MCF 10A (cell line): ENCODE results near the gene YWHAE. TPM values are rescaled to one million over a fixed set of nuclear protein-coding genes. Genes with fewer than 3 reads are reported as not detected.
A peak's percentile ranks its signal among the peaks of the same experiment; 100 is the strongest.
"Not testable (repeated sequence)": the region's sequence is repeated elsewhere in the genome, so short reads cannot be mapped to it uniquely, and the experiment has no call there.

Source experiments
- BruUV-seq: library from RNA; stranded (reverse); fragments of 400-500 nt; replicated peaks from 2 replicates; lab custom pipeline; 2021; lab: Mats Ljungman, UMichigan
- CTCF ChIA-PET: fragments of 300-600 bp; sonication (Branson Sonifier 250); formaldehyde crosslinking; extraction: SDS; loops from one replicate; lab custom pipeline; 2021; ENCODE audit warnings: antibody characterized with exemption, inconsistent platforms; lab: Yijun Ruan, JAX
- POLR2A ChIA-PET: fragments of 300-600, 350-650 bp; sonication (Branson Sonifier 250); formaldehyde crosslinking; extraction: SDS; loops from one replicate; lab custom pipeline; 2020; ENCODE audit warnings: antibody characterized with exemption, inconsistent platforms; lab: Yijun Ruan, JAX
- DNase-seq: peaks from one replicate; pipeline ENCODE4 v3.0.0-alpha.2; 2018; ENCODE audit not compliant: unreplicated experiment
- H3K27ac Mint-ChIP-seq: one replicate; pipeline ENCODE4 v1.8.0; 2022; ENCODE audit warnings: mild to moderate bottlenecking, low read depth, mixed read lengths; ENCODE audit not compliant: unreplicated experiment
- H3K27me3 Mint-ChIP-seq: one replicate; pipeline ENCODE4 v1.8.0; 2022; ENCODE audit warnings: mixed read lengths; ENCODE audit not compliant: insufficient read depth, unreplicated experiment
- H3K36me3 Mint-ChIP-seq: one replicate; pipeline ENCODE4 v1.8.0; 2022; ENCODE audit warnings: mild to moderate bottlenecking, moderate library complexity, mixed read lengths; ENCODE audit not compliant: insufficient read depth, unreplicated experiment
- H3K4me1 Mint-ChIP-seq: one replicate; pipeline ENCODE4 v1.8.0; 2022; ENCODE audit warnings: mixed read lengths; ENCODE audit not compliant: insufficient read depth, unreplicated experiment
- H3K4me3 Mint-ChIP-seq: one replicate; pipeline ENCODE4 v1.8.0; 2022; ENCODE audit warnings: mild to moderate bottlenecking, moderate library complexity, mixed read lengths; ENCODE audit not compliant: unreplicated experiment
- H3K9me3 Mint-ChIP-seq: one replicate; pipeline ENCODE4 v1.8.0; 2022; ENCODE audit warnings: mixed read lengths; ENCODE audit not compliant: unreplicated experiment
- intact Hi-C: fragments of 100-400 bp; cut with micrococcal nuclease; formaldehyde crosslinking; loops from 2 replicates; pipeline ENCODE4 v1.14.1; 2022
- total RNA-seq: library from RNA; stranded (reverse); gene quantifications from 2 replicates; pipeline ENCODE4 v1.2.3, GENCODE V29; 2022
- TF ChIP-seq, protein P1 (sequence below): fragments of 200-600 bp; IDR thresholded peaks from one replicate; pipeline ENCODE4 v1.8.0; 2022; ENCODE audit warnings: antibody characterized with exemption, mild to moderate bottlenecking; ENCODE audit not compliant: unreplicated experiment

Gene YWHAE
- total RNA-seq, 1 experiment from 2014 or later, result 813 TPM

DNA sequence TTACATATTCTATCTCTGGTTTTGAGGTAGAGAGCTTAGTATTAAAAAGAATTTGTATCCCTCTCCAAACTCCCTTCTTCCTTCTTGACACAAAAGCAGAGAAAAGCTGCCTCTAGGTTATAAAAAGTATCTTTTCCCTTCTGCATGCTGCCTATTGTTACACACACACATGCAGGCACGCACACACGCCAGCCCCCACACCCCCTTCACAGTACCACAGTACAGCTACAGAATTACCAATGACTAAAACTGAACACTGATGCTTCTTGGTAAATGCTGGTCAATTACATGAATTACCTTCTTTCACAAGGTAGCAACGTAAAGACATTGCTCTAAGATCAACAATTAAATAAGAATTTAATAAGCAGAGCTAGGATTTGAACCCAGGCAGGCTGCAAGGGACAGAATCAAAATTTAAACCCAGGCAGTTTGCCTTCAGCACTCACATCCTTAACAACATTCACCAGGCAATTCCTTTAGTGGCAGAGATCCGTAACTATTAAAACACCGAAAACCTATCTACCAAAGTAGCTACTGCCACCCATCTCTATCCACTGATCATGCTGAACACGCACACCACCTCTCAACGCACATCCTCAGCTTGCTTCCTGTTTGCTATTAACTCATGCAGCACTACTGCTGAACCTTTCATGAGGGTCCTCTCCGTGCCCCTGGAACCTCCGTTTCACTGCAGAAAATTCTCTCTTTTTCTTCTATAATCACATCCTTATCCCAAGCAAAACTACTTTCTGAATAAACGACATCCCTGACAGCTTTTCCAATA is 37.8 kb downstream of the YWHAE start:
- TF ChIP-seq, protein P1, sequence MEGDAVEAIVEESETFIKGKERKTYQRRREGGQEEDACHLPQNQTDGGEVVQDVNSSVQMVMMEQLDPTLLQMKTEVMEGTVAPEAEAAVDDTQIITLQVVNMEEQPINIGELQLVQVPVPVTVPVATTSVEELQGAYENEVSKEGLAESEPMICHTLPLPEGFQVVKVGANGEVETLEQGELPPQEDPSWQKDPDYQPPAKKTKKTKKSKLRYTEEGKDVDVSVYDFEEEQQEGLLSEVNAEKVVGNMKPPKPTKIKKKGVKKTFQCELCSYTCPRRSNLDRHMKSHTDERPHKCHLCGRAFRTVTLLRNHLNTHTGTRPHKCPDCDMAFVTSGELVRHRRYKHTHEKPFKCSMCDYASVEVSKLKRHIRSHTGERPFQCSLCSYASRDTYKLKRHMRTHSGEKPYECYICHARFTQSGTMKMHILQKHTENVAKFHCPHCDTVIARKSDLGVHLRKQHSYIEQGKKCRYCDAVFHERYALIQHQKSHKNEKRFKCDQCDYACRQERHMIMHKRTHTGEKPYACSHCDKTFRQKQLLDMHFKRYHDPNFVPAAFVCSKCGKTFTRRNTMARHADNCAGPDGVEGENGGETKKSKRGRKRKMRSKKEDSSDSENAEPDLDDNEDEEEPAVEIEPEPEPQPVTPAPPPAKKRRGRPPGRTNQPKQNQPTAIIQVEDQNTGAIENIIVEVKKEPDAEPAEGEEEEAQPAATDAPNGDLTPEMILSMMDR, result no peak
- no peak for DNase-seq
- peaks cover 36% of the 10 kb centered on the region for H3K4me1 Mint-ChIP-seq
- peak overlapping the region; percentile 44 for H3K27ac Mint-ChIP-seq
- ChIA-PET CTCF (interaction anchor here (0.6 to 1.1 kb wide), 6 partner anchors 15 to 273 kb away, joined by 3 to 4 read pairs (median 3); partner anchors contain the start of gene YWHAE), POLR2A (interaction anchor here (0.6 to 2.4 kb wide), 9 partner anchors 11 to 153 kb away, joined by 3 to 7 read pairs (median 4); partner anchors contain the start of genes CRK and YWHAE)
- no peaks in the 10 kb centered on the region for H3K27me3 Mint-ChIP-seq
- BruUV-seq, result no TSS peak
- intact Hi-C loops, result no loop called here
- H3K36me3 Mint-ChIP-seq, result peaks cover 89% of the 10 kb centered on the region
- no peaks in the 10 kb centered on the region for H3K9me3 Mint-ChIP-seq
- H3K4me3 Mint-ChIP-seq, result no peak overlapping the region

DNA sequence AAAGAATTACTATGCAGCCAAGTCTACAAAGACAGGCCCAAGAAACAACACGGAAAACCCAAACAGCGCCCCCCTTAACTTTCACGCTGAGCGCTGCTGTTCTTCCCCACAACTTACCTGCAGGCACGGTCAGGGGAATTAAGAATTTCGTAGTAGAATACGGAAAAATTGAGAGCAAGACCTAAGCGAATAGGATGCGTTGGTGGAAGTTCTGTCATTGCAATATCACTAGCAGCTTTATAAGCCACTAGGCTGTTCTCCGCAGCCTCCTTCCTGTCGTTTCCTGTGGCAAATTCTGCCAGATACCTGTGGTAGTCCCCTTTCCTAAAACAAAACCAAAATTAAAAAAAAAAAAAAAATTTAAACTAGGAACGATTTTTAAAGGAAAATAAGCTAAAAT is 39.0 kb downstream of the YWHAE start:
- Mint-ChIP-seq H3K27ac (no peak overlapping the region), H3K4me1 (peaks cover 28% of the 10 kb centered on the region), H3K4me3 (no peak overlapping the region), H3K9me3 (no peaks in the 10 kb centered on the region), H3K27me3 (no peaks in the 10 kb centered on the region), H3K36me3 (peaks cover 89% of the 10 kb centered on the region)
- TF ChIP-seq, protein P1, result no peak
- POLR2A ChIA-PET, result interaction anchor here (0.6 to 2.4 kb wide), 4 partner anchors 17 to 155 kb away, joined by 3 to 7 read pairs (median 5); no protein-coding TSS in a partner anchor
- BruUV-seq, result TSS peak; percentile 25
- intact Hi-C loops, result no loop called here
- DNase-seq, result no peak
- CTCF ChIA-PET, result interaction anchor here (0.6 to 1.0 kb wide), 3 partner anchors 16 to 193 kb away, joined by 3 to 4 read pairs (median 3); no protein-coding TSS in a partner anchor

DNA sequence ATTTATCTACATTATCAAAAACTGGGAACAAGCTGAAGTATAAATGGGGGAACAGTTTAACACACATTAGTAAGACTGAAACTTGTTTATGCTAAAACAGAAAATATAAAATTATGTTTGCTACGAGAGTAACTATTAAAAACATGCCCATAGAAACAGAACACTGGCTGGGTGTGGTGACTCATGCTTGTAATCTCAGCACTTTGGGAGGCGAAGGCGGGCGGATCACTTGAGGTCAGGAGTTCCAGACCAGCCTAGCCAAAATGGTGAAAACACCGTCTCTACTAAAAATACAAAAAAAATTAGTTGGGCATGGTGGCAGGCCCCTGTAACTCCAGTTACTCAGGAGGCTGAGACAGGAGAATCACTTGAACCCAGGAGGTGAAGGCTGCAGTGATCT is 39.7 kb downstream of the YWHAE start:
- H3K4me3 Mint-ChIP-seq, H3K9me3 Mint-ChIP-seq, BruUV-seq, intact Hi-C loops, CTCF ChIA-PET, H3K27me3 Mint-ChIP-seq, POLR2A ChIA-PET, H3K27ac Mint-ChIP-seq: not testable (repeated sequence)
- peak; percentile 40 for DNase-seq
- peaks cover 28% of the 10 kb centered on the region for H3K4me1 Mint-ChIP-seq
- peaks cover 93% of the 10 kb centered on the region for H3K36me3 Mint-ChIP-seq

DNA sequence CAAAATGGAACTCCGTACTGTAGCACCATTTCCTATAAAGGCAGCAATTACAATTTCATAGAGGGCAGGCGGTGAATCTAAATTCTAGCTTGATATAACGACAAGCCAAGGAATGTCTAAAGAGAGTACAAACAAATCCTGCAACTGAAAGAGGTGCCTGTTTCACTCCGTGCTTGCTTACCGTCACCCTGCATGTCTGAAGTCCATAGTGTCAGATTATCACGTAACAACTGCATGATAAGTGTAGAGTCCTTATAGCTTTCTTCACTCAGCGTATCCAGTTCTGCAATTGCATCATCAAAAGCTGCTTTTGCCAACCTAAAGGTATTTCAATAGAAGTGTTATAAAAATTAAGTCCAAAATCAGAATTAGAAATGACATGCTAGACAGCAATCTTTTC is 46.0 kb downstream of the YWHAE start:
- no peak overlapping the region for H3K27ac Mint-ChIP-seq

DNA sequence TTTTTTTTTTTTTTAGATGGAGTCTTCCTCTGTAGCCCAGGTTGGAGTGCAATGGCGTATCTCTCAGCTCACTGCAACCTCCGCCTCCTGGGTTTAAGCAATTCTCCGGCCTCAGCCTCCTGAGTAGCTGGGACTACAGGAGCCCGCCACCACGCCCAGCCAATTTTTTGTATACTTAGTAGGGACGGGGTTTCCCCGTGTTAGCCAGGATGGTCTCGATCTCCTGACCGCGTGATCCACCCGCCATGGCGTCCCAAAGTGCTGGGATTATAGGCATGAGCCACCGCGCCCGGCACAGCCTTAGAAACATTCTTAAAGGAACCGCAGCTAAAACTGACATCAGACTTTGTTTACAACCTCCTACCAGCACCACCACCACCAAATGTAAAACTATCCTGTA is 47.5 kb downstream of the YWHAE start:
- H3K27ac Mint-ChIP-seq, result not testable (repeated sequence)
- CTCF ChIA-PET, result interaction anchor here (1.6 kb wide), 1 partner anchor 13 kb away, joined by 4 read pairs; no protein-coding TSS in a partner anchor

More for the DNA sequence above, 46.0 kb downstream of the YWHAE start:
- TF ChIP-seq, protein P1, result no peak
- H3K9me3 Mint-ChIP-seq, result no peaks in the 10 kb centered on the region
- ChIA-PET CTCF (interaction anchor here (0.8 to 1.1 kb wide), 2 partner anchors 11 to 21 kb away, joined by 3 to 4 read pairs; no protein-coding TSS in a partner anchor), POLR2A (interaction anchor here (0.6 to 1.1 kb wide), 3 partner anchors 12 to 415 kb away, joined by 3 read pairs; no protein-coding TSS in a partner anchor)
- DNase-seq, result no peak
- intact Hi-C loops, result no loop called here
- no peaks in the 10 kb centered on the region for H3K4me1 Mint-ChIP-seq
- no peaks in the 10 kb centered on the region for H3K27me3 Mint-ChIP-seq
- no TSS peak for BruUV-seq
- H3K4me3 Mint-ChIP-seq, result no peak overlapping the region
- peaks cover 97% of the 10 kb centered on the region for H3K36me3 Mint-ChIP-seq

More for the DNA sequence above, 47.5 kb downstream of the YWHAE start:
- intact Hi-C loops, H3K4me1 Mint-ChIP-seq, DNase-seq, H3K27me3 Mint-ChIP-seq, BruUV-seq, H3K4me3 Mint-ChIP-seq, H3K9me3 Mint-ChIP-seq: not testable (repeated sequence)
- peaks cover 97% of the 10 kb centered on the region for H3K36me3 Mint-ChIP-seq
- POLR2A ChIA-PET, result interaction anchor here (1.4 to 2.3 kb wide), 2 partner anchors 13 to 163 kb away, joined by 4 to 14 read pairs; partner anchors contain the start of gene INPP5K
